Panc1 (cell line): ENCODE measurements around the gene IGFBP1. TPM values are rescaled to one million over a fixed set of nuclear protein-coding genes. Genes with fewer than 3 reads are reported as not detected.

Source experiments
- ATAC-seq: fragments of 200-7000 bp; cut with Tn5 transposase; 2 replicates; pipeline ENCODE4 v1.9.1; 2020; ENCODE audit warnings: mild to moderate bottlenecking, moderate library complexity
- BruUV-seq: library from RNA; stranded (reverse); fragments of 400-500 nt; replicated peaks from 2 replicates; lab custom pipeline; 2021; lab: Mats Ljungman, UMichigan
- CTCF ChIA-PET: fragments of 300-600 bp; sonication (Branson Sonifier 250); formaldehyde crosslinking; loops from one replicate; lab custom pipeline; 2022; ENCODE audit warnings: antibody characterized with exemption; lab: Charles Lee
- POLR2A ChIA-PET: fragments of 300-600 bp; sonication (Branson Sonifier 250); formaldehyde crosslinking; loops from one replicate; lab custom pipeline; 2022; ENCODE audit warnings: antibody characterized with exemption; lab: Charles Lee
- DNase-seq: peaks from one replicate; pipeline ENCODE4 v3.0.0-alpha.2; 2010; ENCODE audit warnings: low read depth, low spot score
- H3K27ac ChIP-seq: 2 replicates; pipeline ENCODE4 v1.5.1; 2011; ENCODE audit warnings: mild to moderate bottlenecking, low read length, inconsistent platforms
- H3K27me3 ChIP-seq: fragments of 200-500 bp; sonication (Bioruptor generic); 2 replicates; pipeline ENCODE4 v1.6.0; 2014; ENCODE audit warnings: low read length, inconsistent platforms; ENCODE audit not compliant: control insufficient read depth, insufficient read depth
- H3K36me3 ChIP-seq: fragments of 200-500 bp; sonication (Bioruptor generic); 2 replicates; pipeline ENCODE4 v1.5.1; 2014; ENCODE audit warnings: inconsistent platforms, mild to moderate bottlenecking, low read length, moderate library complexity; ENCODE audit not compliant: control insufficient read depth, insufficient read depth
- H3K4me1 ChIP-seq: 2 replicates; pipeline ENCODE4 v1.5.1; 2011; ENCODE audit warnings: inconsistent platforms, mild to moderate bottlenecking, low read length, moderate library complexity; ENCODE audit not compliant: control insufficient read depth, insufficient read depth
- H3K4me3 ChIP-seq, 2 experiments: 2 replicates each; pipeline ENCODE4 v1.5.1; 2011 to 2012; ENCODE audit warnings: low read depth in 2 of 2, low read length in 2 of 2, mild to moderate bottlenecking in 2 of 2, inconsistent platforms in 1 of 2, moderate library complexity in 1 of 2
- H3K9me3 ChIP-seq: fragments of 200-500 bp; sonication (Bioruptor generic); 2 replicates; pipeline ENCODE4 v1.5.1; 2014; ENCODE audit warnings: low read depth, mild to moderate bottlenecking, inconsistent platforms, low read length, moderate library complexity; ENCODE audit not compliant: control insufficient read depth, insufficient read depth
- POLR2AphosphoS5 ChIP-seq: IDR thresholded peaks from 2 replicates; pipeline ENCODE4 v1.6.1; 2012; ENCODE audit warnings: mild to moderate bottlenecking, low read depth, low read length, moderate library complexity
- SIN3A ChIP-seq: IDR thresholded peaks from 2 replicates; pipeline ENCODE4 v1.6.1; 2012; ENCODE audit warnings: low read depth, mild to moderate bottlenecking, low read length, moderate library complexity, borderline replicate concordance; ENCODE audit not compliant: insufficient read depth
- TCF7L2 ChIP-seq: IDR thresholded peaks from 2 replicates; pipeline ENCODE4 v1.6.1; 2011; ENCODE audit warnings: mild to moderate bottlenecking, low read depth, low read length, inconsistent platforms
- in situ Hi-C: cut with HindIII; loops from 2 replicates; pipeline ENCODE4 v1.10.0; 2016; ENCODE audit warnings: low sequenced_read_pairs, low pct_unique_long_range_greater_than_20kb
- intact Hi-C: fragments of 100-400 bp; cut with micrococcal nuclease; formaldehyde crosslinking; loops from one replicate; pipeline ENCODE4 v1.10.0; 2022; ENCODE audit not compliant: unreplicated experiment
- total RNA-seq: library from RNA; stranded (reverse); gene quantifications from one replicate; pipeline ENCODE4 v1.2.1, GENCODE V29; 2021; ENCODE audit not compliant: unreplicated experiment
- TF ChIP-seq, protein P1 (sequence below): fragments of 450-650 bp; IDR thresholded peaks from 2 replicates; pipeline ENCODE4 v1.5.1; 2017; ENCODE audit warnings: mild to moderate bottlenecking
- TF ChIP-seq, protein P2 (sequence below), 2 experiments: IDR thresholded peaks; 2 replicates each; pipeline ENCODE4 v1.6.1; 2011 to 2012; ENCODE audit warnings: low read depth in 2 of 2, control low read depth in 1 of 2, low read length in 1 of 2, mild to moderate bottlenecking in 1 of 2, moderate library complexity in 1 of 2; ENCODE audit not compliant: insufficient read depth in 1 of 2

IGFBP1 gene
- total RNA-seq, 1 experiment from 2014 or later = 0.33 TPM

DNA sequence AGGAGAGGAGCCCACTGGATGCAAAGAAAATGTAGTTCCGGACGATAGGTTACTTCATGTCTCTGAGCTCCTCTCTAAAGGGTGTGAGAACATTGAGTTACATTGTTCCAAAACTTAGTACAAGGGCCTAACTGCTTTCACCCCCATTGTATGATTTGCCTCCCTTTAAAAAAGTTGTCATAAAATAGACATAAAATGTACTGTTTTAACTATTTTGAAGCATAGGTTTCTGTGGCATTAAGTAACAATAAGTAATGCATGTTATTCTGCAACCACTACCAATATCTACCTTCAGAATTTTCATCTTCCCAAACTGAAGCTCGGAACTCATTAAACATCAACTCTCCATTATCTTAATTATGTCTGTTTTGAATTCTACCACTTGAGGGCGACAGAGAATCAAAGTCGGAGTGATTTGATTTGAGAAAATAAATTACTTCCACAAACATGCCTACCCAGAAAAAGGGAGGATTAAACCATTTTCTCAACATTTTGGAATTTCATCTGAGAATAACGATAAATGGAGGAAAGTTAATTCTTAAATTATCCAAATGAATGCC lies 2.7 kb downstream of the IGFBP1 start:
- Histone ChIP-seq H3K9me3 (no peaks in the 10 kb centered on the region), H3K4me3 (no peak overlapping the region), H3K4me1 (no peaks in the 10 kb centered on the region; the same call in 1 of the 2 replicates), H3K27me3 (peaks cover 37% of the 10 kb centered on the region), H3K36me3 (no peaks in the 10 kb centered on the region), H3K27ac (no peak overlapping the region)
- in situ Hi-C loops = no loop called here
- TF ChIP-seq, protein P1, sequence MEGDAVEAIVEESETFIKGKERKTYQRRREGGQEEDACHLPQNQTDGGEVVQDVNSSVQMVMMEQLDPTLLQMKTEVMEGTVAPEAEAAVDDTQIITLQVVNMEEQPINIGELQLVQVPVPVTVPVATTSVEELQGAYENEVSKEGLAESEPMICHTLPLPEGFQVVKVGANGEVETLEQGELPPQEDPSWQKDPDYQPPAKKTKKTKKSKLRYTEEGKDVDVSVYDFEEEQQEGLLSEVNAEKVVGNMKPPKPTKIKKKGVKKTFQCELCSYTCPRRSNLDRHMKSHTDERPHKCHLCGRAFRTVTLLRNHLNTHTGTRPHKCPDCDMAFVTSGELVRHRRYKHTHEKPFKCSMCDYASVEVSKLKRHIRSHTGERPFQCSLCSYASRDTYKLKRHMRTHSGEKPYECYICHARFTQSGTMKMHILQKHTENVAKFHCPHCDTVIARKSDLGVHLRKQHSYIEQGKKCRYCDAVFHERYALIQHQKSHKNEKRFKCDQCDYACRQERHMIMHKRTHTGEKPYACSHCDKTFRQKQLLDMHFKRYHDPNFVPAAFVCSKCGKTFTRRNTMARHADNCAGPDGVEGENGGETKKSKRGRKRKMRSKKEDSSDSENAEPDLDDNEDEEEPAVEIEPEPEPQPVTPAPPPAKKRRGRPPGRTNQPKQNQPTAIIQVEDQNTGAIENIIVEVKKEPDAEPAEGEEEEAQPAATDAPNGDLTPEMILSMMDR = peak; percentile 81; the same call in 1 of the 2 replicates
- no peak for TF ChIP-seq POLR2AphosphoS5
- no TSS peak for BruUV-seq
- ChIA-PET CTCF (interaction anchor here (0.6 kb wide), 1 partner anchor 524 kb away, joined by 9 read pairs; no protein-coding TSS in a partner anchor), POLR2A (no interaction called here)
- intact Hi-C loops = loop anchor here (1.0 kb wide), 1 partner anchor 1289 kb away; no protein-coding TSS in a partner anchor
- DNase-seq (no peak), ATAC-seq (no peak)

DNA sequence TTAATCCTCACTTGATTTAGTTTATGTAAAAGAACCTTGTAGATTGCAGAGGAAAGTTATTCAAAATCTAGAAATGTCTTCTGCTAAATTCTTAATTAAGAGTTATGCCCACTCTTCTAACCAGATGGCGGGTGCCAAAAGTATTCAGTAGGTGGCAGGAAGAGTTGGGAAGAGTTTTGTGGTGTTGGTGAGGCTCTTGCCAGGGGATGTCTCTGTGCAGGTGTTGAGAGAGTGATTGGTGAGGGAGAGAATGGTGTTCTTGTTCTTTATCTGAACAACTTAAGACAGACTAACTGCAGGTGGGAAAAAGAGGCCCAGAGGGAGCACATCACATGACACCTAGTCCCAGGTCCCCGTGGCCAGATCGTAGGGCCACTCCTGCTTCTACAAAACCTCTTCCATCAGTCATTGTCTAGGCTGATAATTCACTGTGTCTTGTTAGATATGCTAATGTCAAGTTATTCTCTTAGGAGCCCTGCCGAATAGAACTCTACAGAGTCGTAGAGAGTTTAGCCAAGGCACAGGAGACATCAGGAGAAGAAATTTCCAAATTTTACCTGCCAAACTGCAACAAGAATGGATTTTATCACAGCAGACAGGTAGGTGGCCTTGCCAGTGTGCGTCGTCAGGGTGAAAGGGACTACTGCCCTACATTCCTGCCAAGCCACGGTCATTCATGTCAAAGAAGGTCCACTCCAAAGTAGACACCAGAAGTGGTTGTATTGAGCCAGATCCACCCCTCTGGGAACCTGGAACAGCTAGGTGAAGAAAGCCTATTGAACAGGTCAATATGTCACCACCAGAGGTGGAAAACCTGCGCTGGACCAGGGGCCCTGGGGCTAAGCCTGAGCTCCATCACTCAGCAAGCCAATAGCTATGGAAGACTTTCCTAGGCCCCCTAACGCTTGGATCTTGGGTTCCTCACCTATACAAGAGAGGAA lies 3.4 kb downstream of the IGFBP1 start:
- Histone ChIP-seq H3K27me3 (peaks cover 36% of the 10 kb centered on the region), H3K27ac (no peak overlapping the region), H3K36me3 (no peaks in the 10 kb centered on the region), H3K4me1 (no peaks in the 10 kb centered on the region; the same call in 1 of the 2 replicates), H3K4me3 (no peak overlapping the region), H3K9me3 (no peaks in the 10 kb centered on the region)
- TF ChIP-seq, protein P1 = peak; percentile 59; the same call in 1 of the 2 replicates
- no peak for TF ChIP-seq SIN3A
- intact Hi-C loops (loop anchor here (1.0 kb wide), 1 partner anchor 1289 kb away; no protein-coding TSS in a partner anchor), in situ Hi-C loops (no loop called here)
- DNase-seq = no peak
- ChIA-PET CTCF (interaction anchor here (0.6 kb wide), 1 partner anchor 523 kb away, joined by 9 read pairs; no protein-coding TSS in a partner anchor), POLR2A (no interaction called here)
- no peak for ATAC-seq
- BruUV-seq = no TSS peak

DNA sequence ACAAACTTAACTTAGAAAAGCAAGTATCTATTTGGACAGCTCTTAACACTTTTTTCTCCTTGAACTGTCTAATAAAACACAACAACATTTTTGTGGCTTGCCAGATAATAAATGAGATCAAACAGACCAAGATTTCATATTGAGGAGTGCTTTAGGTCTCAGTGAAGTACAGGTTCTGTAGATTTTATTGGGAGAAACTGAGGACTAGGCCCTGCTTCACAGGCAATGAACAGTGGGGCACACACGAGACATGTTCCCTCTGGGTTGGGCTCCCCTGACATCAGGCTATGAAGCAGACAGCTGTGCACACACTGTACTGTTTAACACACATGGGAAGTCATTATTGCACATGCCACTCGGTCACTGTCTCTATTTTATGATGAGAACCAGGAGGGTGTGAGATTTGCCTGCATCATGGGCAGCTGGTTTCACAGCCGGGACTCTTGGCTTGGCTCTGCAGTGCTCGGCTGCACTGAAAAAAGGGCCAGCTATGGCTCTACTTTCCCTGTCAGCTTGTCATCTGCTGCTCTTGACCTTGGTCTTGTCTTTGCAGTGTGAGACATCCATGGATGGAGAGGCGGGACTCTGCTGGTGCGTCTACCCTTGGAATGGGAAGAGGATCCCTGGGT lies 4.2 kb downstream of the IGFBP1 start:
- Histone ChIP-seq H3K27ac (no peak overlapping the region), H3K27me3 (peaks cover 31% of the 10 kb centered on the region), H3K4me1 (no peaks in the 10 kb centered on the region; the same call in 1 of the 2 replicates), H3K9me3 (no peaks in the 10 kb centered on the region), H3K36me3 (no peaks in the 10 kb centered on the region), H3K4me3 (no peak overlapping the region)
- intact Hi-C loops (no loop called here), in situ Hi-C loops (no loop called here)
- ChIA-PET POLR2A (no interaction called here), CTCF (no interaction called here)
- ATAC-seq (no peak), DNase-seq (no peak)
- TF ChIP-seq POLR2AphosphoS5 (no peak), TCF7L2 (no peak), SIN3A (no peak)
- TF ChIP-seq, protein P1 = no peak
- TF ChIP-seq, protein P2, sequence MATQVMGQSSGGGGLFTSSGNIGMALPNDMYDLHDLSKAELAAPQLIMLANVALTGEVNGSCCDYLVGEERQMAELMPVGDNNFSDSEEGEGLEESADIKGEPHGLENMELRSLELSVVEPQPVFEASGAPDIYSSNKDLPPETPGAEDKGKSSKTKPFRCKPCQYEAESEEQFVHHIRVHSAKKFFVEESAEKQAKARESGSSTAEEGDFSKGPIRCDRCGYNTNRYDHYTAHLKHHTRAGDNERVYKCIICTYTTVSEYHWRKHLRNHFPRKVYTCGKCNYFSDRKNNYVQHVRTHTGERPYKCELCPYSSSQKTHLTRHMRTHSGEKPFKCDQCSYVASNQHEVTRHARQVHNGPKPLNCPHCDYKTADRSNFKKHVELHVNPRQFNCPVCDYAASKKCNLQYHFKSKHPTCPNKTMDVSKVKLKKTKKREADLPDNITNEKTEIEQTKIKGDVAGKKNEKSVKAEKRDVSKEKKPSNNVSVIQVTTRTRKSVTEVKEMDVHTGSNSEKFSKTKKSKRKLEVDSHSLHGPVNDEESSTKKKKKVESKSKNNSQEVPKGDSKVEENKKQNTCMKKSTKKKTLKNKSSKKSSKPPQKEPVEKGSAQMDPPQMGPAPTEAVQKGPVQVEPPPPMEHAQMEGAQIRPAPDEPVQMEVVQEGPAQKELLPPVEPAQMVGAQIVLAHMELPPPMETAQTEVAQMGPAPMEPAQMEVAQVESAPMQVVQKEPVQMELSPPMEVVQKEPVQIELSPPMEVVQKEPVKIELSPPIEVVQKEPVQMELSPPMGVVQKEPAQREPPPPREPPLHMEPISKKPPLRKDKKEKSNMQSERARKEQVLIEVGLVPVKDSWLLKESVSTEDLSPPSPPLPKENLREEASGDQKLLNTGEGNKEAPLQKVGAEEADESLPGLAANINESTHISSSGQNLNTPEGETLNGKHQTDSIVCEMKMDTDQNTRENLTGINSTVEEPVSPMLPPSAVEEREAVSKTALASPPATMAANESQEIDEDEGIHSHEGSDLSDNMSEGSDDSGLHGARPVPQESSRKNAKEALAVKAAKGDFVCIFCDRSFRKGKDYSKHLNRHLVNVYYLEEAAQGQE (IDR thresholded peaks at IDR 0.05; ENCODE audit: insufficient read depth in 1 of 2, low read depth in 2 of 2, low read length in 1 of 2) = no peak
- no TSS peak for BruUV-seq
